ENCODE data around the gene KY. TPM values are rescaled to one million over a fixed set of nuclear protein-coding genes. Genes with fewer than 3 reads are reported as not detected.

KY gene
- total and polyA plus RNA-seq, 4 donors, result 0.06 to 0.21 (median 0.15) TPM; not detected in 1

Other genes starting within 250 kb of the KY start
- 10 to 100 TPM; 36.9 to 54.9 TPM for gene ANAPC13, start 165.0 kb downstream of the KY start, total RNA-seq
- 10 to 100 TPM; 71.3 to 85.2 TPM for gene ANAPC13, start 165.0 kb downstream of the KY start, polyA plus RNA-seq
- 10 to 100 TPM; 18.8 to 50.1 TPM for gene CEP63, start 165.0 kb downstream of the KY start, total RNA-seq
- gene CEP63, start 165.0 kb downstream of the KY start, polyA plus RNA-seq, result 10 to 100 TPM; 12.4 to 17.6 TPM
- 1 to 10 TPM; 2.1 to 6.3 TPM for gene EPHB1, start 144.2 kb upstream of the KY start, total RNA-seq
- gene EPHB1, start 144.2 kb upstream of the KY start, polyA plus RNA-seq, result 1 to 10 TPM in 1 of 2 donors, under 1 TPM in 1; 0.30 to 2.0 TPM

All from lung (tissue), 4 donors.